Measurements from ENCODE around the gene PDCD4. TPM values are rescaled to one million over a fixed set of nuclear protein-coding genes. Genes with fewer than 3 reads are reported as not detected.

PDCD4 gene
- total RNA-seq, 2 experiments from 2014 or later: 59.0 to 116 TPM

DNA sequence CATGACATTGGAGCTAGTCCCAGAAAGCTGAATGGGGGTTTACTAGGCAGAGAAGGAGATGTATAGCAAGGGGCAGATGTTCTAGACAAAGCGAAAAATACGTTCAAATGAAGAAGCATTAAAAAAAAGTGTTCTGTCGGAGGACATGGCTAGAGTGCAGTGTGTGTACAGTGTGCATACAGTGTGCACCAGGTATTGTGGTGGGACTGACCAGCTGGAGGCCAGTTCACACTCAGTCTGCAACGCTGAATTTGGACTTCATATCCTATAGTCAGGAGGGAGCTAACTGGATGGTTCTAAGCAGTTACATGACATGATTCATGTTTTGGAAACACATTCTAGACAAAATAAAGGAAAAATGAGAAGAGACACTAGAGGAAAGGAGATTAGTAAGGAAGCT, 38.4 kb downstream of the PDCD4 start:
- no peaks in the 10 kb centered on the region for H3K9me3 ChIP-seq (ENCODE audit: low read length)
- POLR2A ChIA-PET: interaction anchor here (0.8 to 3.1 kb wide), 7 partner anchors 9 to 116 kb away, joined by 3 to 16 read pairs (median 5); partner anchors contain the start of genes BBIP1 and SHOC2
- H3K9me2 ChIP-seq (ENCODE audit: insufficient read depth, low read length): no peaks in the 10 kb centered on the region
- no peak overlapping the region for H3K4me2 ChIP-seq (ENCODE audit: low read length)
- no peak for TF ChIP-seq EZH2phosphoT487 (IDR thresholded peaks at IDR 0.05; ENCODE audit: borderline replicate concordance, low read depth, low read length)
- TF ChIP-seq, protein P1, sequence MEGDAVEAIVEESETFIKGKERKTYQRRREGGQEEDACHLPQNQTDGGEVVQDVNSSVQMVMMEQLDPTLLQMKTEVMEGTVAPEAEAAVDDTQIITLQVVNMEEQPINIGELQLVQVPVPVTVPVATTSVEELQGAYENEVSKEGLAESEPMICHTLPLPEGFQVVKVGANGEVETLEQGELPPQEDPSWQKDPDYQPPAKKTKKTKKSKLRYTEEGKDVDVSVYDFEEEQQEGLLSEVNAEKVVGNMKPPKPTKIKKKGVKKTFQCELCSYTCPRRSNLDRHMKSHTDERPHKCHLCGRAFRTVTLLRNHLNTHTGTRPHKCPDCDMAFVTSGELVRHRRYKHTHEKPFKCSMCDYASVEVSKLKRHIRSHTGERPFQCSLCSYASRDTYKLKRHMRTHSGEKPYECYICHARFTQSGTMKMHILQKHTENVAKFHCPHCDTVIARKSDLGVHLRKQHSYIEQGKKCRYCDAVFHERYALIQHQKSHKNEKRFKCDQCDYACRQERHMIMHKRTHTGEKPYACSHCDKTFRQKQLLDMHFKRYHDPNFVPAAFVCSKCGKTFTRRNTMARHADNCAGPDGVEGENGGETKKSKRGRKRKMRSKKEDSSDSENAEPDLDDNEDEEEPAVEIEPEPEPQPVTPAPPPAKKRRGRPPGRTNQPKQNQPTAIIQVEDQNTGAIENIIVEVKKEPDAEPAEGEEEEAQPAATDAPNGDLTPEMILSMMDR (conservative IDR thresholded peaks at IDR 0.05; ENCODE audit: low read length): no peak
- H3K27ac ChIP-seq (ENCODE audit: low read depth, low read length, poor library complexity, severe bottlenecking): no peak overlapping the region
- H4K20me1 ChIP-seq (ENCODE audit: insufficient read depth, low read length): no peaks in the 10 kb centered on the region
- H3K79me2 ChIP-seq (ENCODE audit: insufficient read depth, low read depth, low read length): 0 out of 2 replicates have a peak, but pooled peaks cover 7% of the 10 kb centered on the region
- peaks cover 10% of the 10 kb centered on the region for H3K4me1 ChIP-seq (ENCODE audit: insufficient read depth, low read length, poor library complexity, severe bottlenecking)
- no TSS peak for BruUV-seq (replicated peaks)
- H2AFZ ChIP-seq (ENCODE audit: low read length): no peak overlapping the region
- no peaks in the 10 kb centered on the region; the same call in none of the 2 replicates for H3K36me3 ChIP-seq (ENCODE audit: insufficient read depth, low read length)
- no peak overlapping the region for H3K4me3 ChIP-seq (ENCODE audit: low read depth, low read length, poor library complexity, severe bottlenecking)
- CTCF ChIA-PET (ENCODE audit: unreplicated experiment): interaction anchor here (1.2 to 1.6 kb wide), 2 partner anchors 9 to 107 kb away, joined by 4 read pairs; partner anchors contain the start of genes BBIP1 and SHOC2
- intact Hi-C loops (cut with micrococcal nuclease; ENCODE audit: unreplicated experiment): loop anchor here (10.0 kb wide), 1 partner anchor 605 kb away; the partner anchor contains the start of gene SMNDC1
- no peak for DNase-seq (ENCODE audit: low spot score)

DNA sequence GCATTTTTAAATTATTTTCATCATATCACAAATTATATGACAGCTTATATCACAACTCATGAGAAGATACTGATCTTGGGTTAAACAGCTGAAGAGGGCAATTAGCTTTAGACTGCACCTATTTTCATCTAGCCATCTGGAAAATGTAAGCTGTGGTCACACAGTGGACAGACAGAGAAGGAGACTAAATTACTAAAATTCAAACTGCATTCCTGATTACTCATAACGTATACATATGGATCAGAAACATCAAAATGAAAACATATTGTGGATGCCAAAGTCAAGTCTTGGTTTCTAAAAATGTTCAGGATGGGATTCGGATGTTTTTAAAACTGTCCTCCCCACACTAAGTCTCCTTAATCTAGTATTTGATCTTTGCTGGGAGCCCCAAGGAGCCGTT, 40.6 kb downstream of the PDCD4 start:
- H3K4me1 ChIP-seq (ENCODE audit: insufficient read depth, low read length, poor library complexity, severe bottlenecking): peaks cover 32% of the 10 kb centered on the region
- intact Hi-C loops (cut with micrococcal nuclease; ENCODE audit: unreplicated experiment): loop anchor here (10.0 kb wide), 1 partner anchor 608 kb away; the partner anchor contains the start of gene SMNDC1
- H2AFZ ChIP-seq (ENCODE audit: low read length): no peak overlapping the region
- no peak overlapping the region for H3K27ac ChIP-seq (ENCODE audit: low read depth, low read length, poor library complexity, severe bottlenecking)
- BruUV-seq (replicated peaks): no TSS peak
- ChIA-PET CTCF (ENCODE audit: unreplicated experiment) (no interaction called here), POLR2A (interaction anchor here (0.6 to 3.1 kb wide), 6 partner anchors 12 to 300 kb away, joined by 3 to 16 read pairs (median 3); no protein-coding TSS in a partner anchor)
- no peak overlapping the region for H3K4me3 ChIP-seq (ENCODE audit: low read depth, low read length, poor library complexity, severe bottlenecking)
- no peak for DNase-seq (ENCODE audit: low spot score)
- no peak for TF ChIP-seq EZH2phosphoT487 (IDR thresholded peaks at IDR 0.05; ENCODE audit: borderline replicate concordance, low read depth, low read length)
- TF ChIP-seq, protein P1 (conservative IDR thresholded peaks at IDR 0.05; ENCODE audit: low read length): no peak
- H3K79me2 ChIP-seq (ENCODE audit: insufficient read depth, low read depth, low read length): peaks cover 19% of the 10 kb centered on the region; the same call in 1 of the 2 replicates
- no peaks in the 10 kb centered on the region for H3K9me2 ChIP-seq (ENCODE audit: insufficient read depth, low read length)
- no peaks in the 10 kb centered on the region for H3K9me3 ChIP-seq (ENCODE audit: low read length)
- H3K4me2 ChIP-seq (ENCODE audit: low read length): no peak overlapping the region
- no peaks in the 10 kb centered on the region; the same call in none of the 2 replicates for H3K36me3 ChIP-seq (ENCODE audit: insufficient read depth, low read length)
- no peaks in the 10 kb centered on the region for H4K20me1 ChIP-seq (ENCODE audit: insufficient read depth, low read length)

DNA sequence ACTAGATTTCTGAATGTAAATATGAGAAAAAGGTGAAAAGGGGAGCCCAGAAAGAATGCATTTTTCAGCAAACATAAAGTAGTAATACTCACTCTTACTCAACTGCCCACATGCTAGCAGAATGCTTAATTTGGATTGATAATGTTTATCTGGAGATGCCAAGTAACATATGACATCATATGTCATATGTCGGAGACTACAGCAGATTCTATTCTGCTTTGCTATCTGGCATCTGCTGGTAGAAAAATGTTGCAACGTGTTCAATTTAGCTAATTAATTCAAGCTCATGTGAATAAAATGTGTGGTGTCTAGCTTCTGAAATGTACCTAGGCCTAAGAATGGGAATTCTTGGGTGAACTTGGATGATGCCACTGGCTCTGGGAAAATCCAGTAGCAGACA, 42.7 kb downstream of the PDCD4 start:
- Histone ChIP-seq H2AFZ (ENCODE audit: low read length) (no peak overlapping the region), H3K9me2 (ENCODE audit: insufficient read depth, low read length) (no peaks in the 10 kb centered on the region), H3K27ac (ENCODE audit: low read depth, low read length, poor library complexity, severe bottlenecking) (no peak overlapping the region), H4K20me1 (ENCODE audit: insufficient read depth, low read length) (no peaks in the 10 kb centered on the region), H3K9me3 (ENCODE audit: low read length) (no peaks in the 10 kb centered on the region), H3K4me2 (ENCODE audit: low read length) (peak overlapping the region; percentile 63), H3K4me3 (ENCODE audit: low read depth, low read length, poor library complexity, severe bottlenecking) (no peak overlapping the region), H3K36me3 (ENCODE audit: insufficient read depth, low read length) (no peaks in the 10 kb centered on the region; the same call in none of the 2 replicates), H3K79me2 (ENCODE audit: insufficient read depth, low read depth, low read length) (peaks cover 27% of the 10 kb centered on the region; the same call in 1 of the 2 replicates), H3K4me1 (ENCODE audit: insufficient read depth, low read length, poor library complexity, severe bottlenecking) (peaks cover 37% of the 10 kb centered on the region)
- TF ChIP-seq, protein P1 (conservative IDR thresholded peaks at IDR 0.05; ENCODE audit: low read length): no peak
- no peak for TF ChIP-seq EZH2phosphoT487 (IDR thresholded peaks at IDR 0.05; ENCODE audit: borderline replicate concordance, low read depth, low read length)
- intact Hi-C loops (cut with micrococcal nuclease; ENCODE audit: unreplicated experiment): loop anchor here (10.0 kb wide), 1 partner anchor 610 kb away; the partner anchor contains the start of gene SMNDC1
- CTCF ChIA-PET (ENCODE audit: unreplicated experiment): no interaction called here
- no peak for DNase-seq (ENCODE audit: low spot score)
- no TSS peak for BruUV-seq (replicated peaks)
- POLR2A ChIA-PET: interaction anchor here (0.5 to 1.0 kb wide), 6 partner anchors 12 to 103 kb away, joined by 3 to 4 read pairs (median 3); no protein-coding TSS in a partner anchor
